Spleen (tissue), 7 donors: ENCODE results near the gene HOXB7.

Experiments
- POLR2A ChIP-seq, 3 donors: fragments of 450-650 bp; IDR thresholded peaks; one replicate each; pipeline ENCODE4 v1.5.1; 2017; ENCODE audit warnings: antibody characterized with exemption in 3 of 3, mild to moderate bottlenecking in 1 of 3
- POLR2AphosphoS5 ChIP-seq, 3 donors: sonication (generic); formaldehyde crosslinking; IDR thresholded peaks; one replicate each; pipeline ENCODE4 v1.5.1; 2017; ENCODE audit warnings: antibody characterized with exemption in 3 of 3
- TF ChIP-seq, protein P1 (sequence below), 11 experiments: fragments of 200-600 bp in 7 of 11; fragments of 450-650 bp in 4 of 11; sonication (generic) in 4 of 11; IDR thresholded peaks in 8 of 11; conservative IDR thresholded peaks in 3 of 11; 1 replicate in 7 of 11; 2 replicates in 4 of 11; pipeline versions ENCODE4 v1.4.0 to v1.8.0; 2016 to 2021; ENCODE audit warnings: antibody characterized with exemption in 11 of 11, inconsistent platforms in 4 of 11, mild to moderate bottlenecking in 1 of 11
- donor health status: DM: no; HTN: no; CAD: no; lungs with moderate emphysema.
- donor health status: DM: no; HTN: no; CAD: no.
- donor health status: DM: no; HTN: no; CAD: no.

DNA sequence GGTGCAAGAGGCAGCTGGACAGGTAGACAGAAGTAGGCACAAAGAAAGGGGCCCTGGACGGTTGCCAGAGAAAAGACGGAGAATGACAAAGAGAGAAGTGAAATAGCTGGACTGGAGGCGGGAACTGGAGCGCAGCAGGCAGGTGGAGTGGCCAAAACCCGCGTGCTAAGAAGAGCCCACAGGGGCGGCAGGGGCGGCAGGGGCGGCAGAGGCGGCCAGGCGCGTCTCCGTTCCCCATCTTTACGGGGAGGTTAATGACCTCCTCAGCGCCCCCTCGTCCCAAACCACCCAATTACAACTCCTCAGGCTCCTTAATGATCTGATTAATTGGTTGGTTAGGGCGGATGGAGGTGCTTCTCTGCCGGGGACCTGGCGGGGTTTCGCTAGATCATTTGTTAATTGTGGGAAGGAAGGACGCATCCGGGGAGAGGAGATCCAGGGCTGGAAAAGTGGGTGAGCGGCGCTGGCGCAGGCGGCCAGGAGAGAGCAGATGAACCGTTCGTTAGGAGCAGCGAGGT, 30.8 kb upstream of the HOXB7 start:
- TF ChIP-seq, protein P1, sequence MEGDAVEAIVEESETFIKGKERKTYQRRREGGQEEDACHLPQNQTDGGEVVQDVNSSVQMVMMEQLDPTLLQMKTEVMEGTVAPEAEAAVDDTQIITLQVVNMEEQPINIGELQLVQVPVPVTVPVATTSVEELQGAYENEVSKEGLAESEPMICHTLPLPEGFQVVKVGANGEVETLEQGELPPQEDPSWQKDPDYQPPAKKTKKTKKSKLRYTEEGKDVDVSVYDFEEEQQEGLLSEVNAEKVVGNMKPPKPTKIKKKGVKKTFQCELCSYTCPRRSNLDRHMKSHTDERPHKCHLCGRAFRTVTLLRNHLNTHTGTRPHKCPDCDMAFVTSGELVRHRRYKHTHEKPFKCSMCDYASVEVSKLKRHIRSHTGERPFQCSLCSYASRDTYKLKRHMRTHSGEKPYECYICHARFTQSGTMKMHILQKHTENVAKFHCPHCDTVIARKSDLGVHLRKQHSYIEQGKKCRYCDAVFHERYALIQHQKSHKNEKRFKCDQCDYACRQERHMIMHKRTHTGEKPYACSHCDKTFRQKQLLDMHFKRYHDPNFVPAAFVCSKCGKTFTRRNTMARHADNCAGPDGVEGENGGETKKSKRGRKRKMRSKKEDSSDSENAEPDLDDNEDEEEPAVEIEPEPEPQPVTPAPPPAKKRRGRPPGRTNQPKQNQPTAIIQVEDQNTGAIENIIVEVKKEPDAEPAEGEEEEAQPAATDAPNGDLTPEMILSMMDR (IDR thresholded peaks at IDR 0.05 in 8 of 11, conservative IDR thresholded peaks at IDR 0.05 in 3 of 11), result no peak
- no peak for TF ChIP-seq POLR2A (IDR thresholded peaks at IDR 0.05)
- TF ChIP-seq POLR2AphosphoS5 (IDR thresholded peaks at IDR 0.05), result no peak
